RPMI8226 (cell line): ENCODE results near the gene P2RY10.
"Not testable (repeated sequence)": the region's sequence is repeated elsewhere in the genome, so short reads cannot be mapped to it uniquely, and the experiment has no call there.

Experiments
- DNase-seq: peaks from one replicate; pipeline ENCODE4 v3.0.0-alpha.2; 2015

Gene P2RY10

GRCh38 chrX:78945186-78945912 is at the start of gene P2RY10:
Gene P2RY10 (plus strand): TSS chrX:78945391. CDS start chrX:78960521, 15,130 bp downstream.
- DNase-seq = peak; percentile 50

DNA sequence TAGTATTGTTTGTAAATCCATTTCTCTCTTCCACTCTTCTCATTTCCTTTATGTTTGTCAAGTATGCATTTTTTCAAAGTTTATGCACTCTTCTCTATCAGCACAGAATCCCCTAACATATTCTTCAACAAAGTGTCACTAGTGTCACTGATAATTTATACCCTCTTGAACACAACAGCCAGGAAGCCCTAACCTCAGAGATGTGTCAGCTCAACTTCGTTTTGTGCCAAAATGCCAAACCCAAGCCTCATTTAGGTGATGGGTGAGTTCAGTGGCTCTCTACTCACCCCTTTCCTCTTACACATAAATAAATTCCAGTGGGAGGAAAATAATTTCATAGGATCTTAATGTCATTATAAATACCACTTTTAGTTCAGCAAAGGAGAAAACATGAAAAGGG is 22.4 kb upstream of the P2RY10 start:
- DNase-seq = no peak

- DNase-seq = peak; percentile 12
Observed at GRCh38 chrX:78923198-78924015, 21.8 kb upstream of the P2RY10 start.

DNA sequence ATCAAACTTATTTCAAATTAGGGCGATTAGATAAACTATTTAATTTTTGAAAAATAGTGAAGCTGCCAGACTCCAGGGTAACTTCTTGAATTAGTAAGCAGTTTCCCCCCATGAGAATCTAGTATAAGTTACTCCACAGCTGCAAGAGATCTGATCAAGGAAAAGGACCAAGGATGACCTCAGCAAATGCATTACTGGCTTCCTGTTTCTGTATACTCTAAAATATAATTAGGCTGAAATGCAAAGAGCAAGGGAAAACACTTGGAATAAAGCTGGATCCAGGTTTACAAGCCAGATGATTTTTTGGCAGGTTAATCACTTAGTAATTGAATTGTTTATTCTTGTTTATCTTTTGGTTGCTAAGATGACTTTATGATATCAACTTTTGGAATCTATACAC is 13.4 kb upstream of the P2RY10 start:
- no peak for DNase-seq

DNA sequence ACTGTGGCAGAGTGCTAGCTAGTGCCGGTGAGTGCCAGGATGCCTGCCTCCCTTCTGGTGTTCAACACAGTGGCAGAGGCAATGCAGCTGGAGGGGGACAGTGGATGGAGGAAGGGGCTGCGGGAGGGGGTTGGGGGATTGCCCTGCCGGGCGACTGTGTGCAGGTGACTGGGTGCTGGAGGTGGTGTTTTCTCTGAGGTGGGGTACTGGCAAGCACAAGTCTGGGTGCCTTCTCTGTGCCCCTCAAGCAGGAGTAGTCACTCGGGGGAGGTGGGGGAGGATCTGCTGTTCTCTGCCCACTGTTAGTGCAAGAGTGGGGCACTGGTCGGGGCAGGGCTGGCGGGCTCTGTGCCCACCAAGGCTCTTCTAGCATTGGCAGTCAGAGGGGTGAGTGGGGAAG is 10.3 kb upstream of the P2RY10 start:
- no peak for DNase-seq

DNA sequence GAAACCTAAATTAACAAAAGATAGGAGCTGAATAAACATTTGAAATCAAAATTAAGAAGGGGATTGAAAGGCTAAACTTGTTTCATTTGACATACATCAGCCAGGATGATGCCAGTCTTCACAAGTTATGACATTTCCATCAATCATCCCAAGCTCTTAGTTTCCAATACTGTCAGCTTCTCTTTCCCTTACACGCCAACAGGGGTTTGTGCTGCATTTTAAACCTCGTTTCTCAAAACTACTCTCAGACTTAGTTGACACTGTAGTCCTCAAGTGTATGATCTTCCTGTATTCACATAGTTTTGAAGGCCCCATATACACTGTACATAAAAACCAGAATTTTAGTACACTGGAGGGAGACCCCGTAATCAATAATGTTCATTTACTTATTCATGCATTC is 840 bp upstream of the P2RY10 start:
- DNase-seq = no peak

- no peak for DNase-seq
Observed at GRCh38 chrX:78946178-78946931, 1.2 kb downstream of the P2RY10 start.

DNA sequence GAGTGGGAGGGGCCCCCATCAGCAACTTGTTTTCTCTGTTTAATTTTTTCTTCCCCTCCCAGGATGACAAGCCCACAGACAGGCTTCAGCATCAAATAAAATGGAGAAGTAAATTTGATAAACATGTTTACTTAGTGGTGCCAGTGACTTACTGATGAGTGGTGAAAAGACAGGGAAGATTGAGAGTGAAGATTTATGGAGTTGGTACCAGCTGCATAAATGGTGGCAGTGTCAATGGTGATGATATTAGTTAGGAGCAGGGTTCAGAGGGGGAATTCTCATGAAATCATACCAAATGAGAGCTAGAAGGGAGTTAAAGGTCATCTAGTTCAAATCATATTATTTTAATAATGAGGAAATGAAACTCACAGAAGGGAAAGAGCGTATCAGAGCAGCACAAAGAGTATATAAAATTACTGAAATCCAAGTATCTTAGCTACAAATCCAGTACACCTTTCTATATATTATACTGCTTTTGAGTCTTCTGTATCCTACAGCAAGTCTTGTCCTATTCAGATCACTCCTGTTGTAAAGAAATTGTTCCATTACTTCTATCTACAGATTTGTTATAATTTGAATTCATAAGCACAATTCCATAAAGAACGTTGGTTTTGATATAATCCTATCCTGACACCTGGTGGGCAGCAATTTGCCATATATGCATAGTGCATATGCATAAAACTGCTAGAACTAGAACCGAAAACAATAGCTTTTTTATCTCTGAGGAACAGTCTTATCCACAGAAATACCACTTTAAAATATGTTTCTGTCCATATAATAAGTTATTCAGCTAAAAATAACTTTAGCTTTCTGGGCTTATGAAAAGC is 5.0 kb downstream of the P2RY10 start:
- DNase-seq = peak; percentile 18

- DNase-seq = no peak
Observed at GRCh38 chrX:78957049-78957767, 12.0 kb downstream of the P2RY10 start.

DNA sequence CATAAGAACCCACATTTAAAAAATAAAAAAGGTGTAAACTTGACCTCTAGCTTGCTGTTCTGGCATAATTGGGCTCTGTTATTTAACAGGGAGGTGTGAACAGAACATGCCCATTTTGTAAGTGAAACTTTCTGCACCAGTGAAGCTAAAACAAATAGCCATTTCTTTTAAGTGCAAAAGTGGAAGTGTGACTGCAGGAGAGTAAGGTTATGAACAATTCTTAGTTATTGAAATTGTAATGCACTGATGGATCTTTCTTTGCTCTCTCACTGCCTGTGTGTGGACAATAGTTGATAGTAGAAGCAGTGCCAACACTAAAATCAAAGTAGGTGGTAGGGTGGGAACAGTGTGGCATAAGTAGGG is 12.6 kb downstream of the P2RY10 start:
- DNase-seq = no peak

DNA sequence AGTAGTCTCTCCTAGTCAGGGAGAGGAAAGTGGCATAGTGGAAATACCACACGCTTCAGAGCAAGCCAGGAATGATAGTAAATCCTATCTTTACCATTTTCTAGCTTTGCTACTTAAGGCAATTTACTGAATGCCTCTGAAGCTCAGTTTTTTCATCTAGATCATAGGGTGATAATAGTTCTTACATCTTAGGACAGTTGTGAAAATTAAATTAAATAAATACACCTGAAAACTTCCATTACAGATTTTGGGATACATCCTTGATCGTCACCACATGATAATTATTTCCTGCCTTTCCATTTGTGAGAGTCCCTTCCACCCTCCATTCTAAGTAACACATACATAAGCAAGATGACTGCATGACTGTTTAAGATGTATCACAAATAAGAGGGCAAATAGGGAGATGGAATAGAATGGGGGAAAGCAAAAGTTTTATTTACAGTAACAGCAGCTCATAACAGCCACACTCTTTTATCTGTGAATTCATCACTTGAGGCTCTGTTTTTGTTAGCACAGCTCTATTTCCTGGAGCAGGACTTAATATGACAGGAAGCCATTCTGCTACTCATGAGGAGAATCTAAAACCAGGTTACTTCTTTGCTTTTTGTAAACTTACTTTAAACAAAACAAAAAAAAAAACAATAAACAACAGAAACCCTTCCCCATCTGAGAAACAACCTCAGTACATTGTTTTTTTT is 13.4 kb downstream of the P2RY10 start:
- no peak for DNase-seq

DNA sequence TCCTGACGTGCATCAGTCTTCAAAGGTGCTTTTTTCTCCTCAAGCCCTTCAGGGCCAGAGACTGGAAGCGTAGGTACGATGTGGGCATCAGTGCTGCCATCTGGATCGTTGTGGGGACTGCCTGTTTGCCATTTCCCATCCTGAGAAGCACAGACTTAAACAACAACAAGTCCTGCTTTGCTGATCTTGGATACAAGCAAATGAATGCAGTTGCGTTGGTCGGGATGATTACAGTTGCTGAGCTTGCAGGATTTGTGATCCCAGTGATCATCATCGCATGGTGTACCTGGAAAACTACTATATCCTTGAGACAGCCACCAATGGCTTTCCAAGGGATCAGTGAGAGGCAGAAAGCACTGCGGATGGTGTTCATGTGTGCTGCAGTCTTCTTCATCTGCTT is 15.7 kb downstream of the P2RY10 start:
- no peak for DNase-seq

GRCh38 chrX:78964598-78964997 is 19.4 kb downstream of the P2RY10 start:
- no peak for DNase-seq

- peak; percentile 41 for DNase-seq
Observed at GRCh38 chrX:78979789-78980464, 34.7 kb downstream of the P2RY10 start.

DNA sequence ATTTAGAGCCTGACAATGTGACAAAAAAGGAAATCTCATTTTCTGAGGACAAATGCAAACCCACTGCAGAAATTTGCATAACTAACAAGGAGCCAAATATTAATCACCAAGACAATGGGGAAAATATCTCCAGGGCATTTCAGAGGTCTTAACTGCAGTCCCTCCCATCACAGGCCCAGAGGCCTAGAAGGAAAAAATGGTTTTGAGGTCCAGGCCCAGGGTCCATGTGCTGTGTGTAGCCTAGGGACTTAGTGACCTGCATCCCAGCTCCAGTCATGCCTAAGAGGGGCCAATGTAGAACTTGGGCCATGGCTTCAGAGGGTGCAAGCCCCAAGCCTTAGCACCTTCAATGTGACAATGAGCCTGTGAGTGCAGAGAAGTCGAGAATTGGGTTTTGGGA is 44.2 kb downstream of the P2RY10 start:
- no peak for DNase-seq

DNA sequence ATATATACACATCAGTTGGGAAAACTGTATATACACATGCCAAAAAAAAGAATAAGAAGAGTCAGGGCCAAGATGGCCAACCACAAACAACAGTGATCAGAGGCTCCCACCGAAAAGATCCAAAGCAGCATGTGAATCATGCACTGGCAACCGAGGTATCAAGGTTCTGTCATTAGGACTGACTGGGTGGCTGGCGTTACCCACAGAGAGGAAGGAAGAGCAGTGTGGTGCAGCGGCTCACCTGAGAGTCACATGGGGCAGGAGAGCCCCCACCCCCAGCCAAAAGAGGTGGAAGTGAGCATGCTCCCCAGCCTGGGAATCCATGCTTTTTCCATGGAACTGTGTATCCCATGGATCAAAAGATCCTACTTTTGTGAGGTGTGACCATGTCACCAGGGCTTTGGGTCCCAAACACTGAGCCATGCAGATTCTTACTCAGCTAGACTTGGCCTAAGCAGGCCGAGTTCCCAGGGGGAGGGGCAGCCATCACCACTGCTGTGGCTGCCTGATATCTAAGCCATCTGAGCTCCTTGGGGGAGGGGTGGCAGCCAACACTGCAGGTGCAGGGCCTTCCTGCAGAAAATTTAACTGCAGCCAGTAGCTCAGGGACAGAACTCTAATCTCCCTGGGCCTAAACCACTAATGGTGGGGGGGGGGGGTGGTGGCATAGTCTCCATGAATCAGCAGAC is 52.8 kb downstream of the P2RY10 start:
- DNase-seq = peak; percentile 86

DNA sequence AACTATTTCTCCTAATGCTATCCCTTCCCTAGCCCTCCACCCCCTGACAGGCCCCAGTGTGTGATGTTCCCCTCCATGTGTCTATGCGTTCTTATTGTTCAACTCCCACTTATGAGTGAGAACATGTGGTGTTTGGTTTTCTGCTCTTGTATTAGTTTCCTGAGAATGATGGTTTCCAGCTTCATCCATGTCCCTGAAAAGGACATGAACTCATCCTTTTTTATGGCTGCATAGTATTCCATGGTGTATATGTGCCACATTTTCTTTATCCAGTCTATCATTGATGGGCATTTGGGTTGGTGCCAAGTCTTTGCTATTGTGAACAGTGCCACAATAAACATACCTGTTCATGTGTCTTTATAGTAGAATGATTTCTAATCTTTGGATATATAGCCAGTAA is 62.3 kb downstream of the P2RY10 start:
- DNase-seq = not testable (repeated sequence)
